NCI-H345 (cell line): ENCODE results near the gene HAO2.
A peak's percentile ranks its signal among the peaks of the same experiment; 100 is the strongest.
"Not testable (repeated sequence)": the region's sequence is repeated elsewhere in the genome, so short reads cannot be mapped to it uniquely, and the experiment has no call there.

Experiments used
- DNase-seq: peaks from one replicate; lab custom pipeline; 2025; lab: John Stamatoyannopoulos, UW

Gene HAO2

DNA sequence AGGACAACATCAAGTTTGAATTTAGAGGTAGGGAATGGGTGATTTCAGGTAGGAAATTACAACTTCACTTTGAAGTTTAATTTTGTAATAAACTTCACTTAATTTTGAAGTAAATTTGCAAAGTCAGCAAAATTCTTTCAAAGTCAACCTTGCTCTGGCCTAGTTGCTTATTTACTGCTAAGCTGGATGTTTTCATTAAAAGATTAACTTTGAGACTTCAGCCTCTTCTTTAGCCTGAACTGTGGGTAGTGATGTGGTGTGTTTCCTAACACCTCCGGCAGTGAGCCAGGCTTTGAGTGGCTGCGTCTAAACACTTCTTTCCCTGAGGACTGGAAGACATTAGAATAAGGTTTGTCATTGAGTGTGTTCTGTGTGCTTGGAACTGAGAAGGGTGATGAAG is at the start of gene HAO2:
Gene HAO2 (plus strand): TSS at position 232 of the 400 bp plus-strand sequence. CDS start 12,301 bp downstream, outside the sequence.
- DNase-seq = no peak

GRCh38 chr1:119320100-119320499 is 48.5 kb upstream of the HAO2 start:
- DNase-seq = no peak

- DNase-seq = no peak
These were observed 46.7 kb upstream of the HAO2 start for GRCh38 chr1:119321666-119322419.

DNA sequence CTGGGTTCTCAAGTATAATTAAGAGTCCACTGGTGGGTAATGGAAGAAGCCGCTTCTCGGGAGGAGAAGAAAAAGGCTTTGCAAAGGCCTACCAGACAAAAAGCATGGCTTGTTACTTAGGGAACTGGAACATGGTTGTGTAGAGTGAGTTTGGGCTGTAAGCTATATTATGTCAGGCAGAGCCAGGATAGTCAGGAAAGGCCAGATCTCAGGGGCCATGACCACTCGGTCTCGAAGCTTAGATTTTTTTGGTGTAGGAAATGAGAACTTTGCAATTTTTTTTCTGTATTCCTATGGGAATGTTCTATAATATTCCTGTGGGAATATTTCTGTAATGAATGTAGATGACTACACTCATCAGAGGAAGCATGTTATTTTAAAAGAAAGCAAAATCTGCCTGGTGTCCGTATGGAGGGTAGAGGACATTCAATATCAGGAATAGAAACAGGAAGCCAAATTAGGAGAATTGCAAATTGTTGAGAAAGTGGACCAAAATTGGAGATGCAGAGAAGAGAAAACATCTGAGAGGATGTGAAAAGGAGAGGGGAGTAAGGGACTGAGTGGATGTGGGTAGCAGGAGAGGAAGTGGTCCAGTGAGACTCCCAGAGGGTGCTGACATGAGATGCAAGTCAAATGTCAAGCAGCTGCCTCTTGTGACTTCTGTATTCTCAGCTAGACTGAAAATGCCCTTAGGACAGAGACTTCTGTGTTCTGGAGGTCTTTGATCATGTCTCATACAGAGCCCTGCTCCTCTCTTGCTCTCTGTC is 45.2 kb upstream of the HAO2 start:
- DNase-seq = no peak

GRCh38 chr1:119324198-119324597 is 44.4 kb upstream of the HAO2 start:
- no peak for DNase-seq

GRCh38 chr1:119326251-119326650 is 42.3 kb upstream of the HAO2 start:
- DNase-seq = no peak

DNA sequence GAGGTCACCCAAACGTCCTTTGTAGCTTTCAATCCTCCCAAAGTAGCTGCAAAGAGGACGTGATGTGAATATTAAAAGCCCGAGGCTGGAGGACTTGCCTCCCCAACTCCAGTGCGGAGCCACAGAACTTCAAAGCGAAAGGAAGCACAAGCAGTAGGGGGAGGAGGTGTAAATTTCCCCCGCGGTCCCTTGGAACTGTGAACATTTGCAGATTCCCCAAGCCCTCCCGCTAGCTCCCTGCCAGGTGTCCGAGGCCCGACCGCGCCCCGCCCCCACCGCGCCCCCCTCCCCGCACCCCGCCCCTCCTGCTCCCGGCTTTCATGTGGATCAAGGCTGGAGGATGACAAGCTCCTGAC is 41.5 kb upstream of the HAO2 start:
- peak; percentile 50 for DNase-seq

DNA sequence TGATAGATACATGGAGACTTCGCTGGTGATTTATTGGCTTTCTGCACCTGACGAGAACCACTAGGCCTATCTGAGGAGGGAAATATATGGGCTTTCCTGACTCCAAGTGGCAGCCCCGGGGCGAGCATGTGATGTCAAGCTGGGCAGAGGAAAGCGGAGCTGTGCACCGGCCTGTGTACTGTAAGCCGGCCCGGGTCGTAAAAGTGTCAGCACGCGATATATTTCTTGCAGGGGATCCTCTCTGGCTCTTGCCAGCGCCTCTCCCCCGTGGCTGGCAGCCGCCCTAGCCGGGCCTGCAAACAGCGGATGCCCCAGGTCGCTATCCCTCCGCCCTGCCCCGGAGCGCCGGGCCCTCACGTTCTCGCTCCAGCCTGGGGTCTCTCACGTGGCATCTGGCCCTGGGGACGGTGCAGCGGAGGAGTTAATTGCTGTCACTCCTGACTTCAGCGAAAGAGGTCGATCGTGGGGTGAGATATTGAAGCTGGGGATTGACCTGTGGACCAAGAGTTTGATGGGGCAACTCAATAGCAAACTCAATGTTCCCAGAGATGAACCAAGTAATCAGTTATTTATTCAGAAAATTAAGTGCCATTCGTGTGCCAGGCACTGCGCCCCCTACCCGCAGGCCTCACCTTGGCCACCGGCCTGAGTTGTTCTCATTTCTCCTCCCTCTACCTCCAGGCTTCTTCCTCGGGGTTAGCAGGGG is 41.0 kb upstream of the HAO2 start:
- peak; percentile 60 for DNase-seq

GRCh38 chr1:119329541-119330461 is 38.8 kb upstream of the HAO2 start:
- DNase-seq = no peak

DNA sequence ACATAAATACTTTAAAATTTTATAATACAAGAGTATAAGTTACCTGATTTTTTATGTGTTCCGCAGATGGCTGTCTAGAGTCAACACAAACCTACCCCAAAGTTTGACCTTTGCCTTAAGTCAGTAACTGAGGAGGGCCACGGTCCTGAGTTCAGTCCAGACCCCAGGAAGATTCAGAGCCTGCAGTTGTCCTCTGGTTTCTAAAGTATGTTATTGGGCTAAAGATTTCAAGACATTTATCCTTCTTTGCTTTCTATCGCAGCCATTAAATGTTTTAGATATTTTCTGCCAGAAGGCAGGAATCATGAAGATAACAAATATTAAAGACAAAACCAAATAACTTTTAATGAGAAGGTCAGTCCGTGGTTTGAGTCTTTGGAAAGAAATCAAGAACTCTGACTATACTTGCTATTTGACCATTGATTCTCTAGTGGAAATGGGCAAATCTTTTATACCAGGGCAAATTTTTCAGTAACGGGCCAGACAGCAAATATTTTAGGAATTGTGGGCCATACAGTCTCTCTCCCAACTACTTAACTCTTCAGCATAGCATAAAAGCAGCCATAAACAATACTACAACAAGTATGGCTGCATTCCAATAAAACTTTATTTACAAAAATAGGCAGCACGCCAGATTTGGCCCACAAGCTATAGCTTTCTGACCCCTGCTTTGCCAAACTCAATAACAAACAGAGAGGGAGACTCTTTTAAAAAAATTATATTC is 38.0 kb upstream of the HAO2 start:
- DNase-seq = no peak

DNA sequence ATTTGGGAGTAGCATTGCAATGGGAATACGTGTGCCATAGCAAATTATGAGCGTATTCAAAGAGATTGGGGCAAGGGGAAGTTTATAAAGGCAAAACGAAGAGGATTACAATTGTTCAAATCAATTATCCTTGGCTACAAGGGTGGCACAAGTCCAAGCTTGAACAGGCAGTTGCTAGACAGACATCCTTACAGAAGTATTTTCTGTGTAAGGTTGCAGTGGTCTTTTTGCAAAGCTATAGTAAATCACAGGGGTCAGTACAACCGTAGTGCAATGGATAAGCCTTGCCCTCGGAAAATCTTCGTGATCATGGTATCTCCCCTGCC is 37.4 kb upstream of the HAO2 start:
- no peak for DNase-seq

- DNase-seq = no peak
These were observed 36.7 kb upstream of the HAO2 start for GRCh38 chr1:119331915-119332314.

DNA sequence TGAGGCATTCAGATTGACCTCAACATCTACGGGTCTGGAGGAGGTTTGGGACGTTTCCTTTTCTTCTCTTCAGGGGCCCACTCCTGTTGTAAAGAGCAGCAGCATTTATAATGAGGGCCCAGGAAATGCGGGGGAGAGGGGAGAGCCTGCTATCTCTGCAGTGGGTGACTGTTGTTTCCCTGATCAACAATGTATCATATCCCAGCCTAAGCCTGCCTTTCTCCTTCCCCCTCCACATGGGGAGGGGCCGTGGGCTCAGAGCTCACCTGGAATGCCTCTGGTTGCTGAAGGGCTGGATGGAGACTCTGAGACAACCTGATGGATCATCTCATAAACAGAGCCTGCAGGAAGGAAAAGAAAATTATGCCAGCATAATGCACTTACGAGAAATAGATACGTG is 36.0 kb upstream of the HAO2 start:
- no peak for DNase-seq

DNA sequence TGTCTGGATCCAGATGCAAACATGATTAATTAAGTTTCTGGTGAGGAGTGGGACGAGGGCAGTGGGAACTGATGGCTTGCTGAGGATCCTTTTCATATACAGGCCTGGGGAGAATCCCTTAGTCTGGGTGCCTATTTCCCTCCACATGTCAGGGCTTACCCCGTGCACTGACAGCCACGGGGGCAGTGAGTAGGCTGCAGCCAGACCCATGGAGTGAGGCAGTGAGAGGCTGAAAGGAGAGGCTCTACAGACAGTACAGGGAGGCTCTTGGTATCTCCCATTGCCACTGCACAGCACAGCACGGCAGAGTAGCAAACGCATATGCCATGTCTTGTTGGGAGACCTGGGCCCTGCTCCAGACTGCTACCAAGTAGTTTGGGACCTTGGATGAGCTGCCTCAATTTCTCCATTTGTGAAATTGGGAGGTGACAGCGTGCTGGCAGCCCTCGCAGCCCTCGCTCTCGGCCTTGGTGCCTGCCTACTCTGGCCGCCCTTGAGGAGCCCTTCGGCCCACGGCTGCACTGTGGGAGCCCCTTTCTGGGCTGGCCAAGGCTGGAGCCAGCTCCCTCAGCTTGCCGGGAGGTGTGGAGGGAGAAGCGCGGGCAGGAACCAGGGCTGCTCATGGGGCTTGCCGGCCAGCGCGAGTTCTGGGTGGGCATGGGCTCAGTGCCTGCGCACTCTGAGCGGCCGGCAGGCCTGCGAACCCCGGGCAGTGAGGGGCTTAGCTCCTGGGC is 35.3 kb upstream of the HAO2 start:
- no peak for DNase-seq

DNA sequence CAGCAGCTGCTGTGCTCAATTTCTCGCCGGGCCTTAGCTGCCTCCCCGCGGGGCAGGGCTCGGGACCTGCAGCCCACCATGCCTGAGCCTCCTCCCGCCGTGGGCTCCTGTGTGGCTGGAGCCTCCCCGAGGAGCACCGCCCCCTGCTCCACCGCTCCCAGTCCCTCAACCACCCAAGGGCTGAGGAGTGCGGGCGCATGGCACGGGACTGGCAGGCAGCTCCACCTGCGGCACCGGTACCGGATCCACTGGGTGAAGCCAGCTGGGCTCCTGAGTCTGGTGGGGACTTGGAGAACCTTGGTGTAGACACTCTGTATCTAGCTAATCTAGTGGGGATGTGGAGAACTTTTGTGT is 34.7 kb upstream of the HAO2 start:
- DNase-seq = not testable (repeated sequence)

- no peak for DNase-seq
These were observed 31.7 kb upstream of the HAO2 start for GRCh38 chr1:119336848-119337247.

- no peak for DNase-seq
These were observed 30.6 kb upstream of the HAO2 start for GRCh38 chr1:119338004-119338403.

DNA sequence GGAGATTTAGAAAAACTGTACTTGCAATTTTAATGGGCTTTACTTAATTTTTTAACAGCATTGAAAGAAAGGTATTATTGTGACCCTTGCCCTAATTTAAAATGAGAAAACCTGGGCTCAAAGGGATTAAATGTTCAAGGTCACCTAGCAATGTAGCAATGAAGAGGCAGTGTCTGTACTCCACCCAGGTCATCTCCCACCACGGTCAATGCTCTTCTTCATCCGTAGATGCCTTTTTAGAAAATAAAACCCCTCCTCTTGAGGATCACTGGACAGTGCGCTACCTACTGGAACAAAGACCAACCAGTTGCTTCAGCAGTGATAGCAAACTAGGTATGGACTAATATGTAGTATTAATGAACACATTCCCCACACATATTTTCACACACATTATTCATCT is 29.8 kb upstream of the HAO2 start:
- no peak for DNase-seq

DNA sequence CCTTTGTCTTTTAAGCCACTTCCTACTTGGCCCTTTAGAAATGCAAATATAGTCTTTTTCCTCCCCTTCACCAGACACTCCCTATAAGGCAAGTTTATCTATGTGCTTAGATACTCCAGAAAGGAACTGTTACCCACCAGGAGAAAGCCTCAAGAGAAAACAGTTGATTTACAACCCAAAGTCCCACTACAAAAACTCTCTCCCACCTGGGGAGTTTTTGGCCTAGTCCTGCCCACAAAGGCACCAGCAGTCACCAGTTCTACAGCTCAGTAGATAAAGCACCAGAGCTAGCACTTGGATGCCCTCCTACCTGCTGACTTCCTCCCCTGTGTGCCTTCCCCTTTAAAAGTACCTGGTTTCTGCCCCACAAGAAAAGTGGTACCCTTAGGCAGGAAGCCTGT is 27.7 kb upstream of the HAO2 start:
- DNase-seq = no peak

- no peak for DNase-seq
These were observed 27.1 kb upstream of the HAO2 start for GRCh38 chr1:119341372-119341947.
